PC-9 (cell line): ENCODE results near the gene CRISPLD2. TPM values are rescaled to one million over a fixed set of nuclear protein-coding genes. Genes with fewer than 3 reads are reported as not detected.
A peak's percentile ranks its signal among the peaks of the same experiment; 100 is the strongest.
"Not testable (repeated sequence)": the region's sequence is repeated elsewhere in the genome, so short reads cannot be mapped to it uniquely, and the experiment has no call there.

ENCODE experiments used
- BruUV-seq: library from RNA; stranded (reverse); fragments of 400-500 nt; replicated peaks from 2 replicates; lab custom pipeline; 2021; lab: Mats Ljungman, UMichigan
- CTCF ChIA-PET: fragments of 300-600 bp; sonication (Branson Sonifier 250); formaldehyde crosslinking; loops from one replicate; lab custom pipeline; 2022; ENCODE audit warnings: antibody characterized with exemption; lab: Charles Lee
- POLR2A ChIA-PET: fragments of 300-600 bp; sonication (Branson Sonifier 250); formaldehyde crosslinking; loops from one replicate; lab custom pipeline; 2022; ENCODE audit warnings: antibody characterized with exemption; ENCODE audit not compliant: unreplicated experiment; lab: Charles Lee
- DNase-seq, 2 experiments: peaks; one replicate each; pipeline versions ENCODE4 v3.0.0 to v3.0.0-alpha.2; 2015 to 2022; ENCODE audit warnings: mixed read lengths in 1 of 2
- H2AFZ ChIP-seq: fragments of 200-600 bp; sonication (generic); 2 replicates; pipeline ENCODE4 v1.8.1; 2017; ENCODE audit warnings: antibody characterized with exemption
- H3F3A ChIP-seq: fragments of 200-600 bp; sonication (generic); 2 replicates; pipeline ENCODE4 v1.8.1; 2017; ENCODE audit warnings: antibody characterized with exemption, mild to moderate bottlenecking, low read depth; ENCODE audit not compliant: insufficient read depth
- H3K27ac ChIP-seq: fragments of 200-600 bp; sonication (generic); 2 replicates; pipeline ENCODE4 v1.6.1; 2016; ENCODE audit warnings: mixed run types
- H3K27me3 ChIP-seq: fragments of 200-600 bp; sonication (generic); 2 replicates; pipeline ENCODE4 v1.6.1; 2016; ENCODE audit warnings: low read depth, mixed run types; ENCODE audit not compliant: insufficient read depth
- H3K36me3 ChIP-seq: fragments of 200-600 bp; sonication (generic); 2 replicates; pipeline ENCODE4 v1.6.1; 2016; ENCODE audit warnings: low read depth, mixed run types
- H3K4me1 ChIP-seq: fragments of 200-600 bp; sonication (generic); replicated peaks from 2 replicates; pipeline ENCODE4 v1.6.1; 2016; ENCODE audit warnings: mixed run types; ENCODE audit not compliant: insufficient read depth
- H3K4me2 ChIP-seq: fragments of 200-600 bp; sonication (generic); 2 replicates; pipeline ENCODE4 v1.6.1; 2017; ENCODE audit warnings: mixed run types
- H3K4me3 ChIP-seq: fragments of 200-600 bp; sonication (generic); 2 replicates; pipeline ENCODE4 v1.6.1; 2016; ENCODE audit warnings: mixed run types
- H3K79me2 ChIP-seq: fragments of 200-600 bp; sonication (generic); 2 replicates; pipeline ENCODE4 v1.6.1; 2017; ENCODE audit warnings: low read depth, mixed run types
- H3K9me2 ChIP-seq: fragments of 200-600 bp; sonication (generic); 2 replicates; pipeline ENCODE4 v1.8.1; 2017; ENCODE audit warnings: mild to moderate bottlenecking; ENCODE audit not compliant: insufficient read depth
- H3K9me3 ChIP-seq: fragments of 200-600 bp; sonication (generic); 2 replicates; pipeline ENCODE4 v1.8.1; 2016; ENCODE audit warnings: low read depth; ENCODE audit not compliant: insufficient read depth
- H4K20me1 ChIP-seq: fragments of 200-600 bp; sonication (generic); 2 replicates; pipeline ENCODE4 v1.8.1; 2017; ENCODE audit not compliant: insufficient read depth
- EZH2 ChIP-seq: fragments of 200-600 bp; sonication (generic); IDR thresholded peaks from 2 replicates; pipeline ENCODE4 v1.8.0; 2017; ENCODE audit warnings: antibody characterized with exemption, low read depth
- intact Hi-C: fragments of 100-400 bp; cut with micrococcal nuclease; formaldehyde crosslinking; loops from one replicate; pipeline ENCODE4 v1.10.0; 2022; ENCODE audit not compliant: unreplicated experiment
- total RNA-seq: library from RNA; stranded (reverse); gene quantifications from 2 replicates; pipeline ENCODE4 v1.2.3, GENCODE V29; 2021
- TF ChIP-seq, protein P1 (sequence below): fragments of 200-600 bp; sonication (generic); conservative IDR thresholded peaks from 2 replicates; pipeline ENCODE4 v1.6.1; 2017; ENCODE audit warnings: mixed run types, antibody characterized with exemption, mild to moderate bottlenecking, moderate library complexity

The CRISPLD2 gene
- total RNA-seq, 1 experiment from 2014 or later, result 18.6 TPM

DNA sequence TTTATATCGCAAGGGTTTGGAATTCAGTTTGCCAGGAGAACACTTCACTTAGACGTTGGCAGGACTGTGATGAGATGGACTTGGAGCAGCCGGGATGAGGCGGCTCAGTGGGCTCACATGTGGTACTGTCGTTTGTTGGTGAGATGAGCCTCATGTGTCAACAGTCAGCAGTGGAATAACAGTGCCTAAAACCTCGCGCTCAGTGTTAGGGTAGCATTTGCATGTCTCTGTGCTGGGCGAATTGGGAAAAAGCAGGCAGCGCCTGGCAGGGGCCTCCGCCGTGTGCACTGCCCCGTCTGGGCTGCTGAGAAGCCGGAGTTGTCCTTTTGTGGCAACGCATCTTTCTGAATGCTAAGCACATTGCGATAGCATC lies 49.7 kb downstream of the CRISPLD2 start:
- Histone ChIP-seq H3F3A (no peaks in the 10 kb centered on the region), H3K27me3 (no peaks in the 10 kb centered on the region), H3K4me1 (no peaks in the 10 kb centered on the region), H4K20me1 (no peaks in the 10 kb centered on the region), H3K9me2 (no peaks in the 10 kb centered on the region), H2AFZ (no peak overlapping the region), H3K27ac (no peak overlapping the region), H3K79me2 (no peaks in the 10 kb centered on the region), H3K4me3 (no peak overlapping the region), H3K9me3 (no peaks in the 10 kb centered on the region), H3K36me3 (no peaks in the 10 kb centered on the region), H3K4me2 (no peak overlapping the region)
- TF ChIP-seq, protein P1, sequence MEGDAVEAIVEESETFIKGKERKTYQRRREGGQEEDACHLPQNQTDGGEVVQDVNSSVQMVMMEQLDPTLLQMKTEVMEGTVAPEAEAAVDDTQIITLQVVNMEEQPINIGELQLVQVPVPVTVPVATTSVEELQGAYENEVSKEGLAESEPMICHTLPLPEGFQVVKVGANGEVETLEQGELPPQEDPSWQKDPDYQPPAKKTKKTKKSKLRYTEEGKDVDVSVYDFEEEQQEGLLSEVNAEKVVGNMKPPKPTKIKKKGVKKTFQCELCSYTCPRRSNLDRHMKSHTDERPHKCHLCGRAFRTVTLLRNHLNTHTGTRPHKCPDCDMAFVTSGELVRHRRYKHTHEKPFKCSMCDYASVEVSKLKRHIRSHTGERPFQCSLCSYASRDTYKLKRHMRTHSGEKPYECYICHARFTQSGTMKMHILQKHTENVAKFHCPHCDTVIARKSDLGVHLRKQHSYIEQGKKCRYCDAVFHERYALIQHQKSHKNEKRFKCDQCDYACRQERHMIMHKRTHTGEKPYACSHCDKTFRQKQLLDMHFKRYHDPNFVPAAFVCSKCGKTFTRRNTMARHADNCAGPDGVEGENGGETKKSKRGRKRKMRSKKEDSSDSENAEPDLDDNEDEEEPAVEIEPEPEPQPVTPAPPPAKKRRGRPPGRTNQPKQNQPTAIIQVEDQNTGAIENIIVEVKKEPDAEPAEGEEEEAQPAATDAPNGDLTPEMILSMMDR, result no peak
- BruUV-seq, result no TSS peak
- ChIA-PET POLR2A (no interaction called here), CTCF (no interaction called here)
- DNase-seq, result no peak
- intact Hi-C loops, result no loop called here

DNA sequence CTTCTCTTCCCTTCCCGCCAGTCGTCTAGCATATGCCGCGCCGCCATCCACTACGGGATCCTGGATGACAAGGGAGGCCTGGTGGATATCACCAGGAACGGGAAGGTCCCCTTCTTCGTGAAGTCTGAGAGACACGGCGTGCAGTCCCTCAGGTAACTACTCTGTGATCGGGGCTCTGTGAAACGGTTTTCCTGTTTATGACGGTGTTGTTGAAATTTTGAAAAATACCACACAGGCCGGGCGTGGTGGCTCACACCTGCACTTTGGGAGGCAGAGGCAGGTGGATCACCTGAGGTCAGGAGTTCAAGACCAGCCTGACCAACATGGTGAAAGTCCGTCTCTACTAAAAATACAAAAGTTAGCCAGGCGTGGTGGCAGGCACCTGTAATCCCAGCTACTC lies 53.2 kb downstream of the CRISPLD2 start:
- H3K9me2 ChIP-seq, POLR2A ChIA-PET, BruUV-seq: not testable (repeated sequence)

DNA sequence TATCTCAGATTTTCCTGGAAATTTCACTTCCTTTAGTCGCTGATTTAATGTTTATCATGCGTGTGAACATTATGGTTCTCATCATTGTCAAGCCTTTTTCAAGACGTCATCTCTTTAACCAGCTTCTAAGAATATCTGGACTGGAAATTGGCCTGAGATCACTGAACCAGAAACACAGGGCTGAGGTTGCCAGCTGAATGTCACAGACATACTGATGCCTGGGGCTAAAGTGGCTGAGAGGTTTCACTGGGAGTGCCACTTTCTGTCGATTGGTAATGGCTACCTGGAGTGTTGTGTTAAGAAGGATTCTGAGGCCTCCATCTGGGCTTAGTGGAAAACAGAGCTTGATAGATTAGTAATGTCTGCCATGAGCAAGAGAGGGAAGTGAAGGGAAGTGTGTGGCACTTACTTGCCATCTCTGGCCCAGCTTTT lies 54.2 kb downstream of the CRISPLD2 start:
- Histone ChIP-seq H3K4me3 (no peak overlapping the region), H3K9me3 (no peaks in the 10 kb centered on the region), H3F3A (peaks cover 3% of the 10 kb centered on the region; the same call in 1 of the 2 replicates), H3K27me3 (no peaks in the 10 kb centered on the region), H3K36me3 (no peaks in the 10 kb centered on the region), H3K79me2 (no peaks in the 10 kb centered on the region), H3K4me1 (0 out of 2 replicates have a peak, but pooled peaks cover 8% of the 10 kb centered on the region), H3K27ac (no peak overlapping the region), H3K4me2 (no peak overlapping the region), H3K9me2 (no peaks in the 10 kb centered on the region), H2AFZ (no peak overlapping the region), H4K20me1 (no peaks in the 10 kb centered on the region)
- DNase-seq, result peak in 1 of 2 experiments; percentile 74
- POLR2A ChIA-PET, result no interaction called here
- intact Hi-C loops, result no loop called here
- CTCF ChIA-PET, result interaction anchor here (0.6 kb wide), 2 partner anchors 11 to 109 kb away, joined by 3 to 4 read pairs; no protein-coding TSS in a partner anchor
- BruUV-seq, result no TSS peak
- TF ChIP-seq EZH2, result no peak
- TF ChIP-seq, protein P1, result no peak

More for the DNA sequence above, 53.2 kb downstream of the CRISPLD2 start:
- H4K20me1 ChIP-seq, H3K4me2 ChIP-seq, H3K36me3 ChIP-seq, H3K4me3 ChIP-seq, DNase-seq, H3K9me3 ChIP-seq, H3K27me3 ChIP-seq, H3K27ac ChIP-seq, intact Hi-C loops, H3F3A ChIP-seq, H3K4me1 ChIP-seq, H3K79me2 ChIP-seq, H2AFZ ChIP-seq, CTCF ChIA-PET: not testable (repeated sequence)

DNA sequence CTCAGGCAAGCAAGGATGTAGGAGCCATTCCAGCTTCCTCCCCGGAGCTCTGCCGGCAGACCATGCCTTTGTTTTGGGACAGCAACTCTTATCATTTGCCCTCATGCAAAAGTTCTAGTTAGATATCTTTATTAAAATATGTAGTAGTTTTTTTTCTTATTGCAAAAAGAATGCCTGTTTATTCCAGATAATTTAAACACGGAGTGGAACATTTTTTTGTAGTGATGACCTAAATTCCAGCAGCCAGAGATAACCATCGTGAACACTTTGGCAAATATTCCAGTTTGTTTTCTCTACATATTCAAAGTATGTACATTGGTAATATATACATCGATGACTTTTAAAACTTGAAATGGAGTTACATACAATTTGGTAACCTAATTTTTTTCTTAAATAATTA lies 54.8 kb downstream of the CRISPLD2 start:
- H3K79me2 ChIP-seq, result no peaks in the 10 kb centered on the region
- no peaks in the 10 kb centered on the region for H3K27me3 ChIP-seq
- H3K27ac ChIP-seq, result no peak overlapping the region
- CTCF ChIA-PET, result no interaction called here
- no peak overlapping the region for H3K4me3 ChIP-seq
- no peak for DNase-seq
- H3K9me3 ChIP-seq, result no peaks in the 10 kb centered on the region
- POLR2A ChIA-PET, result no interaction called here
- peaks cover 13% of the 10 kb centered on the region for H3K4me1 ChIP-seq
- no peak overlapping the region for H3K4me2 ChIP-seq
- no peaks in the 10 kb centered on the region for H3K9me2 ChIP-seq
- TF ChIP-seq, protein P1, result no peak
- TF ChIP-seq EZH2, result no peak
- intact Hi-C loops, result no loop called here
- H2AFZ ChIP-seq, result no peak overlapping the region
- H3F3A ChIP-seq, result peaks cover 8% of the 10 kb centered on the region
- no peaks in the 10 kb centered on the region for H3K36me3 ChIP-seq
- H4K20me1 ChIP-seq, result no peaks in the 10 kb centered on the region
- no TSS peak for BruUV-seq
